Placental epithelial cell (primary cell): Measurements from ENCODE around the gene SCN11A. TPM values are rescaled to one million over a fixed set of nuclear protein-coding genes. Genes with fewer than 3 reads are reported as not detected.

ENCODE experiments used
- small RNA-seq: library from RNA; depleted of rRNA; stranded (forward); fragments of <200 nt; gene quantifications from one replicate; pipeline ENCODE3, GENCODE V24; 2012
- total RNA-seq: library from RNA; depleted of rRNA; stranded (reverse); fragments of >200 nt; gene quantifications from 2 replicates; pipeline ENCODE4 v1.2.3, GENCODE V29; 2012

Gene SCN11A
- total RNA-seq = under 0.01 and 0.11 TPM in 2 replicates

GRCh38 chr3:39051649-39052561, at the start of gene SCN11A, which contains the start of gene WDR48:
SCN11A (minus strand) TSS chr3:39051944; CDS start chr3:38950362, 101,582 bp downstream.
WDR48 (plus strand) TSS chr3:39052016; CDS start chr3:39052026, 10 bp downstream.

Small RNAs within 50 kb of the gene (small RNA-seq; reads per million reads assigned to genes)
- gene RNU6-1227P = not detected

Other genes starting within 250 kb of the SCN11A start
- not detected in 2 replicates for gene SCN10A, start 235.7 kb downstream of the SCN11A start, total RNA-seq
- 30.6 and 37.2 TPM in 2 replicates for gene WDR48, start 72 bp upstream of the SCN11A start, total RNA-seq
- 69.5 and 81.9 TPM in 2 replicates for gene GORASP1, start 55.7 kb upstream of the SCN11A start, total RNA-seq
- gene TTC21A, start 55.7 kb upstream of the SCN11A start, total RNA-seq = 7.5 and 13.3 TPM in 2 replicates
- 40.4 and 76.3 TPM in 2 replicates for gene CSRNP1, start 101.6 kb upstream of the SCN11A start, total RNA-seq
- gene XIRP1, start 140.7 kb upstream of the SCN11A start, total RNA-seq = not detected in 2 replicates
- under 0.01 TPM in 1 of 2 replicates, not detected in the other for gene CX3CR1, start 228.1 kb upstream of the SCN11A start, total RNA-seq